ENCODE data around the gene VAPA.

The VAPA gene

DNA sequence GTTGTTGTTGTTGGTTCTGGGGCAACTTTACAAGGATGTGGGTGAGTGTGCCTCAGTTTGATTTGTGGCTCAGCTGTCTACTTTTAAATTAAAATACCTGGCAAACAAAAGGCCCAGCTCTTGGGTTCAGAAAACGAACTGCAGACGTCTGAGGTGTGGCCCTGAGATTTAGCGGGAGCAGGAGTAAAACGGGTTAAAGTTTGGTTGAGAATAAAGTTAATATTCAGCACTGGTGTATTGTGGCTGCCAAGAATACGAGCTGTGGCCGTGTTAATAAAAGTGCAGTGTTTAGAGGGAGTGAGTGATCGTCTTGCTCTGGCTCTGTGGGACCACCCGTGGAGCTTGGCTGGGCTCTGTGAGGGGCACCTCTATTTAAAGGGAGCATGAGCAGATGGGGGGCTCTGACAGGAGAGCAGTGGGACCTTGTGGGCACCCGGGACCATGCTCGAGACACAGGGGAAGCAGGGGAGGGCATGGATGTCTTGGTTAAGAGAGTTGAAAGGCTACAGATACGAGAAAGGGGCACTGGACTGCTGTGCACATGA is 80.3 kb downstream of the VAPA start:
- in situ Hi-C loops (cut with HindIII; ENCODE audit: low sequenced_read_pairs) = loop anchor here (25.0 kb wide), 1 partner anchor 368 kb away; no protein-coding TSS in a partner anchor

GRCh38 chr18:9994701-9995235 is 81.0 kb downstream of the VAPA start:
- in situ Hi-C loops (cut with HindIII; ENCODE audit: low sequenced_read_pairs) = loop anchor here (25.0 kb wide), 1 partner anchor 368 kb away; no protein-coding TSS in a partner anchor

GRCh38 chr18:9995631-9996030 is 81.8 kb downstream of the VAPA start:
- in situ Hi-C loops (cut with HindIII; ENCODE audit: low sequenced_read_pairs) = loop anchor here (25.0 kb wide), 1 partner anchor 367 kb away; no protein-coding TSS in a partner anchor

DNA sequence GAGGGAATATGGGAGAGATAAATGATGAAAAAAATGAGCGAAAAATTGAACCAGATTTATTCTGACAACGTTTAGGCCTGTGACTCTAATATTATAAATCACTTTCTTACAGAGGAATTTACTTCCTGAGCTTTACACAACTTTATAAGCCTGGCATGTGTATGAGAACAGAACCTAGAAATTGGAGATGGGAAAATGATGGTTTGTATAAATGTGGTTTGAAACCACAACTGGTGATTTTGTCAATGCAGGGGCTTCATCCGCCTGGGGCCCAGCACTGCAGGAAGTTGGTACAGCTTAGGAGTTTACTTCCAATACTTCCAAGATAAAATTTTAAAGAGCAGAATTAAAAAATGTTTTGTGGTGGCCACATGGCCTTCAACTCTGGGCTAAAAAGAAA is 82.3 kb downstream of the VAPA start:
- in situ Hi-C loops (cut with HindIII; ENCODE audit: low sequenced_read_pairs) = loop anchor here (25.0 kb wide), 1 partner anchor 366 kb away; no protein-coding TSS in a partner anchor

GRCh38 chr18:9997711-9998110 is 83.9 kb downstream of the VAPA start:
- in situ Hi-C loops (cut with HindIII; ENCODE audit: low sequenced_read_pairs) = loop anchor here (25.0 kb wide), 1 partner anchor 365 kb away; no protein-coding TSS in a partner anchor

DNA sequence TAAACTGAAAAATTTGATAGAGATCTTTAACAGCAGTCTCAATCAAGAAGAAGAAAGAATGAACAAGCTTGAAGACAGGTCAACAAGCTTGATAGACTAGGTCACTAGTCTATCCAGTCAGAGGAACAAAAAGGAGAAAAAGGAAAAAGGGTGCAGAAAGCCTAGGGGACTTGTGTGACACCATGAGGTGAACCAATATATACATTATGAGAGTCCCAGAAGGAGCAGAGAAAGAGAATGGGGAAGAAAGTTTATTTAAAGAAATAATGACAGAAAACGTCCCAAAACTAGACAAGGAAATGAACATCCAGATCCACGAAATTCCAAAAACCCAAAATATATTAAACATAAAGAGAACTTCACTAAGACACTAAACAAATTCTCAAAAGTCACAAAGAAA is 84.5 kb downstream of the VAPA start:
- in situ Hi-C loops (cut with HindIII; ENCODE audit: low sequenced_read_pairs) = loop anchor here (25.0 kb wide), 1 partner anchor 364 kb away; no protein-coding TSS in a partner anchor

GRCh38 chr18:10002280-10002679 is 88.5 kb downstream of the VAPA start:
- in situ Hi-C loops (cut with HindIII; ENCODE audit: low sequenced_read_pairs) = no loop called here

DNA sequence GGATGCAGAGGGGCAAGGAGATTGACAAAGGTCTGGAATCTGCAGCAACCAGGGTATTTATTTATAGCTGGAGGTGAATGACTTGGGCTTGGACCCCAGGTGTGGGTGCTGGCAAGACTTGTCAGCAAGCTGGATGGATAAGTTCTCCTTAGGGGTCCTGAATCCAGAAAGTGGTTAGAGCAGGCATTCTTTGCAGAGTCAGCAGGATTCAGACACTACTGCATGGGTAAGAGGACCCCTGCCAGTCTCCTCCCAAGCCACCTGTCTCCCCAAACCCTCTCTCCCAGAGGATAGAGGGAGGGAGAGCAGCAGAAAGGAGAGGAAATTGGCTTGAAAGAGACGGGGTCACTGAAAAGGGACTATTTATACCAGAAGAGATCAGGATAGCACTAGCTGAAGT is 89.5 kb downstream of the VAPA start:
- in situ Hi-C loops (cut with HindIII; ENCODE audit: low sequenced_read_pairs) = no loop called here

DNA sequence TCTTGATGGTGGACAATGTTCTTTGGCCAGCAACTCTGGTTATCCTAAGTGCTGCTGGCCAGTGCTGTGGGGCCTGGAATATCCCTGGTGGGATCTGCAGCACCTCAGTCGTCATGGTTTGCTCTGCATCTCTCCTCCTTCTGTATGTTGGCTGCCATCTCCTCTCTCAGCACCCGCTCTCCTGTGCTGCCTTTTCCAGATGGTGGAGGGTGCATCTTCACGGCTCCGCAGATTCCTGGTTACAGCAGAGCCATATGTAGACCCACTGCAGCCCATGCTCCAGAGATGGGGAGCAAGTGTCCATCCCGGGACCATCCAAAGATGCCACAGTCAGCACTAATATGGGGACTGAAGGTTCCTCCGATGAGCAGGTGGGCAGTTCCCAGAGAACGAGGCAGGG is 90.0 kb downstream of the VAPA start:
- in situ Hi-C loops (cut with HindIII; ENCODE audit: low sequenced_read_pairs) = no loop called here

DNA sequence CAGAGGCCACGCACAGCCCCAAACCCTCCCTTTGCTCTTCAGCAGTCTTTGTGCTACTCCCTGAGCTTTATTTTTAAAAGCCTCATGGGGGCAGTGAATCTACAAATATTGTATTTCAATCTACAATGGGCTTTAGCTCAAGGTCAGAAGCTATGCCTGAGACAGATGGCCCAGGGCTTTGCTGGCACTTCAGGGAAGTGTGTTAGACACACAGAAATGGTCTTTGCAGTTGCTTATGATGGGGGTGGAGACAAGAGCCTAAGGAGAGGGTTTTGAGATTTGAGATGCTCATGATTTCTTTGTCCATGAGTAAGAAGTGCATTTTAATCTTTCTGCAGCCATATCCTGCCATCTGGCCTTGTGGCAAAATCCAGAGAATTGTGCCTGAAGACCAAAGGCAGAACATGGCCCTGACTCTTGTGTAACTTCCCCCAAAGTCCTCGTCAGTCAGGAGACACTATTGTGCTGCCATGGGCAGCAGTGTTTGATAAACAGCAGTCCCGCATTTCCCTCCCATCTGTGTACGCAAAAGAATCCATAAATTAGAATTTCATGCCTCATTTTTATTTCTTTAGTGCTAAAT is 92.6 kb downstream of the VAPA start:
- in situ Hi-C loops (cut with HindIII; ENCODE audit: low sequenced_read_pairs) = no loop called here

DNA sequence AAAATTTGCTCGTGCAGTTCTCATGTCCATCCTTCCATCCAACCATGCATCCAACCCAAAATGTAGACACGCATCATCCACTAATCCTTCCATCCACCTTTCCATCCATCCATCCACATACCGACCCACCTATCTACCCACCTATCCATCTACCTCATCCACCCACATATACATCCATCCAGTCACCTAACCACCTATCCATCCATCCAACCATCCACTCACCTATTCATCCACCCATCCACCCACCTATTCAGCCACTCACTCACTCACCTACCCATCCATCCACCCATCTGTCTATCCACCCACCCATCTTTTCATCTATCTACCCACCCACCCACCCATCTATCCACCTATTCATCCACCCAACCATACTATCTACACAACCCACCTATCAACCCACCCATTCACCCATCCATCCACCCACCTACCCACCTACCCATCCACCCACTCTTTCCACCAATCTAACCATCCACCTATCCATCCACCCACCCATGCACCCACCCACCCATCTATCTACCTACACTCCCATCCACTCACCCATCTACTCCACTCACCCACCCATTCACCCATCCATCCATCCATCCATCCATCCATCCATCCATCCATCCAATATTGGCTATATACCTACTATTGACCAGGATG is 94.3 kb downstream of the VAPA start:
- in situ Hi-C loops (cut with HindIII; ENCODE audit: low sequenced_read_pairs) = no loop called here

Data from DLD1 (cell line).